ENCODE results near the gene TGM5. TPM values are rescaled to one million over a fixed set of nuclear protein-coding genes. Genes with fewer than 3 reads are reported as not detected.

The TGM5 gene
- total RNA-seq, 2 experiments from 2014 or later: 0.11 to 0.22 TPM

DNA sequence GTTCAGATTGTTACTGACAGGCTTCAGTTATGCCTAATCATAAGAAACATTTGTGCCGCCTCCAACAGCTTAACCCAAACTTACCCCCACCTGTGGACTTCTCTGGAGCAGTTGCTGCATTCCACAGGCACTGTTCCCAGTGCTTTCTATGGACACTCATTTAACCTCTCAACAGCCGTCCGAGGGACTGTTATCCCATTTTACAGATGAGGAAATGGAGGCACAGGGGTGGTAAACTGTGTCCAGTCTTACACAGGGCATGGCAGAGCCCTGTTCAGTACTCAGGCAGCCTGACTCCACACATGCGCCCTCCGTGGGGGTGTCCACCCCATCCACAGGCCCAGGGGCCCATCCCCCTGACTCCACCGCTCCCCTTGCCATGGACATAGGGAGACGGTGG lies 14.3 kb upstream of the TGM5 start:
- no peaks in the 10 kb centered on the region for H3K36me3 Mint-ChIP-seq (ENCODE audit: low read depth)
- H3K4me3 Mint-ChIP-seq: no peak overlapping the region
- CTCF ChIA-PET: interaction anchor here (1.3 kb wide), 1 partner anchor 56 kb away, joined by 5 read pairs; no protein-coding TSS in a partner anchor
- H3K9me3 Mint-ChIP-seq: no peaks in the 10 kb centered on the region
- no peak overlapping the region for H3K27ac Mint-ChIP-seq
- no peak for ATAC-seq
- no peak for TF ChIP-seq CTCF (IDR thresholded peaks at IDR 0.05)
- DNase-seq: no peak
- POLR2A ChIA-PET: no interaction called here
- H3K27me3 Mint-ChIP-seq: peaks cover 2% of the 10 kb centered on the region
- intact Hi-C loops (cut with micrococcal nuclease): no loop called here
- no peaks in the 10 kb centered on the region for H3K4me1 Mint-ChIP-seq (ENCODE audit: low read depth)

GRCh38 chr15:43279496-43279895 lies 12.8 kb upstream of the TGM5 start:
- no peaks in the 10 kb centered on the region for H3K36me3 Mint-ChIP-seq (ENCODE audit: low read depth)
- ChIA-PET POLR2A (no interaction called here), CTCF (no interaction called here)
- no peaks in the 10 kb centered on the region for H3K9me3 Mint-ChIP-seq
- H3K27me3 Mint-ChIP-seq: peaks cover 5% of the 10 kb centered on the region
- TF ChIP-seq CTCF (IDR thresholded peaks at IDR 0.05): no peak
- ATAC-seq (no peak), DNase-seq (no peak)
- intact Hi-C loops (cut with micrococcal nuclease): no loop called here
- no peaks in the 10 kb centered on the region for H3K4me1 Mint-ChIP-seq (ENCODE audit: low read depth)
- H3K27ac Mint-ChIP-seq: no peak overlapping the region
- no peak overlapping the region for H3K4me3 Mint-ChIP-seq

- intact Hi-C loops (cut with micrococcal nuclease): no loop called here
- Mint-ChIP-seq H3K27me3 (peaks cover 5% of the 10 kb centered on the region), H3K9me3 (no peaks in the 10 kb centered on the region), H3K4me1 (ENCODE audit: low read depth) (no peaks in the 10 kb centered on the region), H3K36me3 (ENCODE audit: low read depth) (no peaks in the 10 kb centered on the region), H3K4me3 (no peak overlapping the region), H3K27ac (no peak overlapping the region)
- ChIA-PET CTCF (no interaction called here), POLR2A (no interaction called here)
- no peak for DNase-seq
- no peak for ATAC-seq
- no peak for TF ChIP-seq CTCF (IDR thresholded peaks at IDR 0.05)
Observed at GRCh38 chr15:43278869-43279268, 12.1 kb upstream of the TGM5 start.

DNA sequence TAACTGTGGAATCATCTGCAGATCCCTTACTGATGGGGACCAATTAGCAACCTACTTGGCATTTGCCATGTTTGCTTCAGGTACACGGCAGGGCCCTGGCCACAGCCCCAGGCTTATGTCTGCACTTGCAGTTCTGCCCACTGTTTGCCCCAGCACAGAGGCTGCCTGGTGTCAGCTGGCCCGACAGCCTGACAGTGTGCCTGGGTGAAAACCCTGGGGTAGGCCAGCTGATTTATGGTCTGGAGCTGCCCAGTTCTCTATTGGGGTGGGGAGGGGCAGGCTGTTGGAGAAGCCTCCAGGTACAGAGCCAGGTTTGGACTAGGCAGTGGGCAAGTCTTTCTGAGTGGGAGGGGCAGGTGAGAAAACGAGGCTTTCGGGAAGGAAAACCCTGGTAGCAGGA lies 11.2 kb upstream of the TGM5 start:
- Mint-ChIP-seq H3K9me3 (no peaks in the 10 kb centered on the region), H3K27ac (no peak overlapping the region), H3K4me1 (ENCODE audit: low read depth) (no peaks in the 10 kb centered on the region), H3K27me3 (peaks cover 5% of the 10 kb centered on the region), H3K4me3 (no peak overlapping the region), H3K36me3 (ENCODE audit: low read depth) (no peaks in the 10 kb centered on the region)
- intact Hi-C loops (cut with micrococcal nuclease): no loop called here
- no peak for ATAC-seq
- TF ChIP-seq CTCF (IDR thresholded peaks at IDR 0.05): no peak
- ChIA-PET CTCF (interaction anchor here (5.9 kb wide), 1 partner anchor 52 kb away, joined by 24 read pairs; no protein-coding TSS in a partner anchor), POLR2A (no interaction called here)
- no peak for DNase-seq

- intact Hi-C loops (cut with micrococcal nuclease): no loop called here
- peaks cover 2% of the 10 kb centered on the region for H3K9me3 Mint-ChIP-seq
- ATAC-seq (no peak), DNase-seq (no peak)
- H3K27ac Mint-ChIP-seq: no peak overlapping the region
- H3K4me3 Mint-ChIP-seq: no peak overlapping the region
- no peaks in the 10 kb centered on the region for H3K4me1 Mint-ChIP-seq (ENCODE audit: low read depth)
- H3K27me3 Mint-ChIP-seq: peaks cover 5% of the 10 kb centered on the region
- H3K36me3 Mint-ChIP-seq (ENCODE audit: low read depth): no peaks in the 10 kb centered on the region
- CTCF ChIA-PET: interaction anchor here (1.3 to 5.9 kb wide), 4 partner anchors 8 to 74 kb away, joined by 3 to 24 read pairs (median 10); no protein-coding TSS in a partner anchor
- POLR2A ChIA-PET: no interaction called here
- no peak for TF ChIP-seq CTCF (IDR thresholded peaks at IDR 0.05)
Observed at GRCh38 chr15:43277231-43277823, 10.6 kb upstream of the TGM5 start.
